IPS-NIHi7 (cell line): ENCODE data around the gene ARHGEF28.
A peak's percentile ranks its signal among the peaks of the same experiment; 100 is the strongest.

Experiments
- DNase-seq: peaks from one replicate; pipeline ENCODE4 v3.0.0; 2012; ENCODE audit warnings: mixed read lengths; ENCODE audit errors: extremely low spot score

ARHGEF28 gene

GRCh38 chr5:73625944-73626811 lies at the start of gene ARHGEF28:
TSS of gene ARHGEF28 (plus strand) at chr5:73626196. CDS start at chr5:73684852, 58,656 bp downstream.
- DNase-seq, result peak; percentile 76

- no peak for DNase-seq
Measured at GRCh38 chr5:73582285-73583145, 43.5 kb upstream of the ARHGEF28 start.

DNA sequence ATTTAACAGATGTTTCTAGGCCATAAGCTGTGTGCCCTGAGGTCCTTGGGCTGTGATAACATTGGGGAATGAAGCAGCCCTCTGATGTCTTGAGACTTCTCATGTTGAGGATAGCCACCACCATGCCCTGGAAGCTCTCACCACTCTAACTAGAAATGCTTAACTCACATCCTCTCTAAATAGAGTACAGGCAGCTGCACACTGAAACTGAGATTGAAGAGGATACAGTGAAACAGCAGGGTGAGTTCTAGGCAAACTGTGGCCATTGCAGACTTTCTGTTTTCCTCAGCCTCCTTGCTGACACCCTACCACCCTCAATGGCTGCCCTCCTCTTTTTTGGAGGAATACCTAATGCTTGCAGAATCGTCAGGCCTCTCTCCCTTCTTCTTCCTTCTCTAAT lies 38.1 kb upstream of the ARHGEF28 start:
- no peak for DNase-seq

DNA sequence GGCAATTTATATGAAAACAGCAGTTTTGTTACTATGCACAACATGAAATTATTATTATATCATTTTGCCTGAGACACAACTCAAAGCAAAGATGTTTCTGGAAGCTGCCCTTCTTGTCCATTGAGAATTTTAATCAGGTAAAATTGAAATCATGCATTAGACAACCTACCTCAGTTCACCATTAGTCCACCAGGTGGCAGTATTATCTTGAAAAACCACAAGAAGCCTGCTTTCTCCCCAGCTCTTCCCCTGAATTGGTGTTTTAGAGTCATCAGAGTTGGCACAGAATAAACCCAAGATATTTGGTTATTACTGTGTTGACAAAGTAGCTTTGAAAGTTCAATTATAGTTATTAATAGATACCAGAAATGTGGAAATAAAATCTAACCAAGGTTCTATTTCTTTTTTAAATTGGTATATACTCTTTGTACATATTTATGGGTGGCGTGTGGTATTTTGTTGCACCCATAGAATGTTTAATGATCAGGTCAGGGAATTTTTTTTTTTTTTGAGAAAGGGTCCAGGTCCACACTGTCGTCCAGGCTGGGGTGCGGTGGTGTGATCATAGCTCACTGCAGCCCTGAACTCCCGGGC lies 34.8 kb upstream of the ARHGEF28 start:
- peak; percentile 71 for DNase-seq

GRCh38 chr5:73591698-73592501 lies 34.1 kb upstream of the ARHGEF28 start:
- DNase-seq, result no peak

DNA sequence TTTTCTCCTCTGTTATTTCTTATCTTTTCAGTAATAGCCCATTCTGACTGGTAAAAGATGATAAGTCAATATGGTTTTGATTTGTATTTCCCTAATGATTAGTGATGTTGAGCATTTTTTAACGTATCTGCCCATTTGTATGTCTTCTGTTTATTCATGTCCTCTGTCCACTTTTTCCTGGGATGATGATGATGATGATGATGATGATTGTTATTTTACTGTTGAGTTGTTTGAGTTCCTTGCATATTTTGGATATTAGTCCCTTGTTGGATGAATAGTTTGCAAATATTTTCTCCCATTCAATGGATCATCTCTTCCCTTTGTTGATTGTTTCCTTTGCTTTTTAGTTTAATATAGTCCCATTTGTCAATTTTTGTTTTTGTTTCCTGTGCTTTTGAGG lies 33.4 kb upstream of the ARHGEF28 start:
- DNase-seq, result no peak

- peak; percentile 37 for DNase-seq
Measured at GRCh38 chr5:73596705-73597328, 29.2 kb upstream of the ARHGEF28 start.

- DNase-seq, result no peak
Measured at GRCh38 chr5:73599380-73599779, 26.6 kb upstream of the ARHGEF28 start.

GRCh38 chr5:73603998-73604397 lies 22.0 kb upstream of the ARHGEF28 start:
- DNase-seq, result no peak

- no peak for DNase-seq
Measured at GRCh38 chr5:73605223-73606087, 20.5 kb upstream of the ARHGEF28 start.

GRCh38 chr5:73606206-73606753 lies 19.7 kb upstream of the ARHGEF28 start:
- DNase-seq, result no peak

GRCh38 chr5:73607228-73607627 lies 18.8 kb upstream of the ARHGEF28 start:
- no peak for DNase-seq

DNA sequence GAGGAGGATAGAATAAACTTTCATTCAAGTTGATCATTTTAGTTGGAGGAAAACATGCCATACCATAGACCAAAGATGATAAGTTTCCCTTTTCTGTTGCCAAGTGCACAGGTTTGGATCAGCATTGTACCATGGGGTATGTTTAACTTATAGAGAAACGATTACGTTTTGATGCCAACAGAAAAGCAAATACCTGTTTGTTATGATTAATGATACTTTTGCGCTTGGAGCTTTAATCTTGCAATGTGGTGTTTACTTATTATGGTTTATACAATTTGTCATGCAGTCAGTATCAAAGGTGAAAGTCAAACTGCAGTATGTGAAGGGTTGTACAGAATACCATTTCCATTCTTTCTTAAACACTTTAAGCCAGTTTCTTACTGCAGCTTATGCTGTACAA lies 13.2 kb upstream of the ARHGEF28 start:
- no peak for DNase-seq

DNA sequence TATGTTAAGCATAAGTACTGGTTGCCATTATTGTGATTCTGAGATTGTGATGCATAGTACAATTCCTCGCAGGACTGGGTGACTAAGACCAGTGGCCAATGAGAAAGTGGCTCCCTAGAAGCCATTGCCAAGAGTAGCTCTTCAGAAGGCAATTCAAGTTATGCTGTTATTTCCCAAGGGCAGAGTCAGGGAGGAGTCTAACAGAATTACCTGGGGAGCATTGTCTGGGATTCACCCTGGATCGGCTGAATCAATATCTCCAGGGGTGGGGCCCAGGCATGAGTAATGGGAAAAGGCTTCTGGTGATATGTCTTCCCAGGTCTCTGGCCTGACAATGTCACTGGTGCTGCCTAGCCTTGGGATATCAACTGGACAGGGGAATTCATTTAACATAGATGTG lies 10.9 kb upstream of the ARHGEF28 start:
- no peak for DNase-seq

- DNase-seq, result no peak
Measured at GRCh38 chr5:73615947-73616346, 10.0 kb upstream of the ARHGEF28 start.

GRCh38 chr5:73617510-73618279 lies 8.3 kb upstream of the ARHGEF28 start:
- no peak for DNase-seq

GRCh38 chr5:73619606-73620333 lies 6.2 kb upstream of the ARHGEF28 start:
- no peak for DNase-seq

DNA sequence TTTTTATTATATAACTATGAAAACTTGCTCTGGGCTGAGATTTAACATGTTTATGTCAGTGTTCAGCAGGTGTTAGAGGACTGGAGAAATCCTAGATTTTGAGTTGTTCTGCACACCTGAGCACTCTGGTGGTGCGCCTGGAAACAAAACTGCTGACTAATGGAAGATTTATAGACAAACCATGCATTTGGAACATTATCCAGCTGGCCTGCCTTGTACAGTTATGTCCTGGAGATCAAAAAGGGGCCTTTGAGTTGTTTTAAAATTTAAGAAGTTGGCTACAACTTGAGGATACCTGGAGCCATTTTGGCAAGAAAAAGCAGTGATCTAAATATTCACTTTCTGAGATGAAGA lies 5.7 kb upstream of the ARHGEF28 start:
- DNase-seq, result no peak
